BLaER1 treated with 17β-estradiol and CSF1 and Interleukin-3, amounts not matched to agents 10 nM and 100 nM (cell line): ENCODE results near the gene MYO1E.

Source experiments
- H3K27ac ChIP-seq, 11 experiments: shearing (Covaris generic); formaldehyde crosslinking; 2 replicates each; pipeline ENCODE4 v1.8.1; 2022
- H3K27me3 ChIP-seq, 11 experiments: shearing (Covaris generic); formaldehyde crosslinking; 2 replicates each; pipeline ENCODE4 v1.8.1; 2022
- H3K36me3 ChIP-seq, 11 experiments: shearing (Covaris generic); formaldehyde crosslinking; 2 replicates each; pipeline ENCODE4 v1.8.1; 2022
- H3K4me1 ChIP-seq, 10 experiments: shearing (Covaris generic); formaldehyde crosslinking; 2 replicates each; pipeline ENCODE4 v1.8.1; 2022
- H3K4me2 ChIP-seq, 11 experiments: shearing (Covaris generic); formaldehyde crosslinking; 2 replicates each; pipeline ENCODE4 v1.8.1; 2022
- H3K4me3 ChIP-seq, 10 experiments: shearing (Covaris generic); formaldehyde crosslinking; 2 replicates each; pipeline ENCODE4 v1.8.1; 2022
- H3K9ac ChIP-seq, 11 experiments: shearing (Covaris generic); formaldehyde crosslinking; 2 replicates each; pipeline ENCODE4 v1.8.1; 2022
- H3K9me3 ChIP-seq, 11 experiments: shearing (Covaris generic); formaldehyde crosslinking; replicated peaks in 1 of 11; 2 replicates each; pipeline ENCODE4 v1.8.1; 2022
- H4K20me1 ChIP-seq, 11 experiments: shearing (Covaris generic); formaldehyde crosslinking; 2 replicates each; pipeline ENCODE4 v1.8.1; 2022
- Cebpa-rat ChIP-seq, 11 experiments: shearing (Covaris generic); IDR thresholded peaks; 2 replicates each; pipeline ENCODE4 v1.8.1; 2022

MYO1E gene

GRCh38 chr15:59245559-59245958, 127.1 kb downstream of the MYO1E start:
- Histone ChIP-seq H3K9ac (no peak overlapping the region), H3K4me3 (no peak overlapping the region), H3K27ac (no peak overlapping the region), H3K4me2 (peak overlapping the region in 4 of 11 experiments; percentile 4 to 37 (median 21); a peak in 7 of 22 replicates), H3K4me1 (peaks cover under 1 to 48% (median 13%) of the 10 kb centered on the region in 10 experiments; a peak in 18 of 20 replicates), H4K20me1 (no peaks in the 10 kb centered on the region), H3K36me3 (peaks cover 0 to 21% (median 0%) of the 10 kb centered on the region in 11 experiments; a peak in 3 of 22 replicates), H3K27me3 (no peaks in the 10 kb centered on the region), H3K9me3 (no peaks in the 10 kb centered on the region)
- TF ChIP-seq Cebpa-rat (IDR thresholded peaks at IDR 0.05): no peak

- TF ChIP-seq Cebpa-rat (IDR thresholded peaks at IDR 0.05): no peak
- peaks cover 0 to 48% (median 10%) of the 10 kb centered on the region in 10 experiments; a peak in 13 of 20 replicates for H3K4me1 ChIP-seq
- no peak overlapping the region for H3K4me2 ChIP-seq
- peaks cover 0 to 17% (median 0%) of the 10 kb centered on the region in 11 experiments; a peak in 3 of 22 replicates for H3K36me3 ChIP-seq
- no peak overlapping the region for H3K4me3 ChIP-seq
- no peaks in the 10 kb centered on the region for H4K20me1 ChIP-seq
- no peak overlapping the region for H3K9ac ChIP-seq
- no peaks in the 10 kb centered on the region for H3K27me3 ChIP-seq
- no peaks in the 10 kb centered on the region for H3K9me3 ChIP-seq
- no peak overlapping the region for H3K27ac ChIP-seq
Measured at GRCh38 chr15:59244337-59244736, 128.3 kb downstream of the MYO1E start.

GRCh38 chr15:59243622-59244021, 129.0 kb downstream of the MYO1E start:
- Histone ChIP-seq H3K9me3 (no peaks in the 10 kb centered on the region), H3K9ac (no peak overlapping the region), H4K20me1 (no peaks in the 10 kb centered on the region), H3K36me3 (peaks cover 0 to 17% (median 0%) of the 10 kb centered on the region in 11 experiments; a peak in 3 of 22 replicates), H3K27ac (no peak overlapping the region), H3K4me3 (no peak overlapping the region), H3K4me2 (no peak overlapping the region), H3K27me3 (no peaks in the 10 kb centered on the region), H3K4me1 (peaks cover 0 to 48% (median 10%) of the 10 kb centered on the region in 10 experiments; a peak in 13 of 20 replicates)
- no peak for TF ChIP-seq Cebpa-rat (IDR thresholded peaks at IDR 0.05)

GRCh38 chr15:59242649-59243048, 130.0 kb downstream of the MYO1E start:
- Histone ChIP-seq H4K20me1 (no peaks in the 10 kb centered on the region), H3K4me1 (peaks cover 6 to 48% (median 17%) of the 10 kb centered on the region in 10 experiments; a peak in 18 of 20 replicates), H3K9me3 (no peaks in the 10 kb centered on the region), H3K4me2 (no peak overlapping the region), H3K9ac (no peak overlapping the region), H3K4me3 (no peak overlapping the region), H3K36me3 (peaks cover 0 to 17% (median 0%) of the 10 kb centered on the region in 11 experiments; a peak in 3 of 22 replicates), H3K27ac (no peak overlapping the region), H3K27me3 (no peaks in the 10 kb centered on the region)
- TF ChIP-seq Cebpa-rat (IDR thresholded peaks at IDR 0.05): no peak

- TF ChIP-seq Cebpa-rat (IDR thresholded peaks at IDR 0.05): no peak
- Histone ChIP-seq H3K4me3 (no peak overlapping the region), H3K27me3 (no peaks in the 10 kb centered on the region), H3K27ac (no peak overlapping the region), H3K9ac (no peak overlapping the region), H3K4me2 (peak overlapping the region in 3 of 11 experiments; percentile 43 to 61 (median 59); a peak in 4 of 22 replicates), H3K4me1 (peaks cover 16 to 64% (median 23%) of the 10 kb centered on the region in 10 experiments), H3K36me3 (peaks cover 0 to 17% (median 0%) of the 10 kb centered on the region in 11 experiments; a peak in 3 of 22 replicates), H4K20me1 (no peaks in the 10 kb centered on the region), H3K9me3 (peaks cover 0 to 7% (median 0%) of the 10 kb centered on the region in 11 experiments; a peak in 1 of 22 replicates)
Measured at GRCh38 chr15:59240036-59240435, 132.6 kb downstream of the MYO1E start.

GRCh38 chr15:59237924-59238331, 134.7 kb downstream of the MYO1E start:
- Histone ChIP-seq H3K4me3 (no peak overlapping the region), H3K9ac (peak overlapping the region in 4 of 11 experiments; percentile 26 to 67 (median 59); a peak in 6 of 22 replicates), H3K27me3 (no peaks in the 10 kb centered on the region), H3K4me2 (peak overlapping the region in 10 of 11 experiments; percentile 5 to 80 (median 60); a peak in 18 of 22 replicates), H3K27ac (peak overlapping the region; percentile 49 to 88 (median 66); a peak in 20 of 22 replicates), H4K20me1 (no peaks in the 10 kb centered on the region), H3K9me3 (peaks cover 0 to 7% (median 0%) of the 10 kb centered on the region in 11 experiments; a peak in 1 of 22 replicates), H3K36me3 (peaks cover 0 to 9% (median 0%) of the 10 kb centered on the region in 11 experiments; a peak in 2 of 22 replicates), H3K4me1 (peaks cover 13 to 83% (median 21%) of the 10 kb centered on the region in 10 experiments; a peak in 19 of 20 replicates)
- no peak for TF ChIP-seq Cebpa-rat (IDR thresholded peaks at IDR 0.05)

GRCh38 chr15:59237119-59237855, 135.4 kb downstream of the MYO1E start:
- H3K27me3 ChIP-seq: no peaks in the 10 kb centered on the region
- H3K9ac ChIP-seq: peak overlapping the region in 5 of 11 experiments; percentile 26 to 67 (median 56); a peak in 8 of 22 replicates
- no peak overlapping the region for H3K4me3 ChIP-seq
- peak overlapping the region; percentile 20 to 80 (median 58); a peak in 20 of 22 replicates for H3K4me2 ChIP-seq
- H3K4me1 ChIP-seq: peaks cover 13 to 89% (median 21%) of the 10 kb centered on the region in 10 experiments; a peak in 19 of 20 replicates
- peaks cover 0 to 3% (median 0%) of the 10 kb centered on the region in 11 experiments; a peak in 2 of 22 replicates for H3K36me3 ChIP-seq
- no peaks in the 10 kb centered on the region for H4K20me1 ChIP-seq
- peak overlapping the region; percentile 49 to 88 (median 66); a peak in 21 of 22 replicates for H3K27ac ChIP-seq
- TF ChIP-seq Cebpa-rat (IDR thresholded peaks at IDR 0.05): no peak
- peaks cover 0 to 7% (median 0%) of the 10 kb centered on the region in 11 experiments; a peak in 1 of 22 replicates for H3K9me3 ChIP-seq

GRCh38 chr15:59236394-59236793, 136.3 kb downstream of the MYO1E start:
- no peak overlapping the region; a peak in 1 of 20 replicates for H3K4me3 ChIP-seq
- TF ChIP-seq Cebpa-rat (IDR thresholded peaks at IDR 0.05): no peak
- H3K36me3 ChIP-seq: peaks cover 0 to 6% (median 0%) of the 10 kb centered on the region in 11 experiments; a peak in 2 of 22 replicates
- H3K27me3 ChIP-seq: no peaks in the 10 kb centered on the region
- peak overlapping the region in 6 of 11 experiments; percentile 4 to 67 (median 56); a peak in 9 of 22 replicates for H3K9ac ChIP-seq
- peak overlapping the region; percentile 41 to 88 (median 66); a peak in 21 of 22 replicates for H3K27ac ChIP-seq
- peak overlapping the region; percentile 20 to 80 (median 58); a peak in 20 of 22 replicates for H3K4me2 ChIP-seq
- peaks cover 0 to 7% (median 0%) of the 10 kb centered on the region in 11 experiments; a peak in 1 of 22 replicates for H3K9me3 ChIP-seq
- H3K4me1 ChIP-seq: peaks cover 13 to 97% (median 21%) of the 10 kb centered on the region in 10 experiments; a peak in 19 of 20 replicates
- H4K20me1 ChIP-seq: no peaks in the 10 kb centered on the region
